Panc1 (cell line): ENCODE measurements around the gene PLXNA2. TPM values are rescaled to one million over a fixed set of nuclear protein-coding genes. Genes with fewer than 3 reads are reported as not detected.
A peak's percentile ranks its signal among the peaks of the same experiment; 100 is the strongest.

Experiments
- ATAC-seq: fragments of 200-7000 bp; cut with Tn5 transposase; 2 replicates; pipeline ENCODE4 v1.9.1; 2020; ENCODE audit warnings: mild to moderate bottlenecking, moderate library complexity
- BruUV-seq: library from RNA; stranded (reverse); fragments of 400-500 nt; replicated peaks from 2 replicates; lab custom pipeline; 2021; lab: Mats Ljungman, UMichigan
- CTCF ChIA-PET: fragments of 300-600 bp; sonication (Branson Sonifier 250); formaldehyde crosslinking; loops from one replicate; lab custom pipeline; 2022; ENCODE audit warnings: antibody characterized with exemption; lab: Charles Lee
- POLR2A ChIA-PET: fragments of 300-600 bp; sonication (Branson Sonifier 250); formaldehyde crosslinking; loops from one replicate; lab custom pipeline; 2022; ENCODE audit warnings: antibody characterized with exemption; lab: Charles Lee
- DNase-seq: peaks from one replicate; pipeline ENCODE4 v3.0.0-alpha.2; 2010; ENCODE audit warnings: low read depth, low spot score
- H3K27ac ChIP-seq: 2 replicates; pipeline ENCODE4 v1.5.1; 2011; ENCODE audit warnings: mild to moderate bottlenecking, low read length, inconsistent platforms
- H3K27me3 ChIP-seq: fragments of 200-500 bp; sonication (Bioruptor generic); 2 replicates; pipeline ENCODE4 v1.6.0; 2014; ENCODE audit warnings: low read length, inconsistent platforms; ENCODE audit not compliant: control insufficient read depth, insufficient read depth
- H3K36me3 ChIP-seq: fragments of 200-500 bp; sonication (Bioruptor generic); 2 replicates; pipeline ENCODE4 v1.5.1; 2014; ENCODE audit warnings: inconsistent platforms, mild to moderate bottlenecking, low read length, moderate library complexity; ENCODE audit not compliant: control insufficient read depth, insufficient read depth
- H3K4me1 ChIP-seq: 2 replicates; pipeline ENCODE4 v1.5.1; 2011; ENCODE audit warnings: inconsistent platforms, mild to moderate bottlenecking, low read length, moderate library complexity; ENCODE audit not compliant: control insufficient read depth, insufficient read depth
- H3K4me3 ChIP-seq, 2 experiments: 2 replicates each; pipeline ENCODE4 v1.5.1; 2011 to 2012; ENCODE audit warnings: low read depth in 2 of 2, low read length in 2 of 2, mild to moderate bottlenecking in 2 of 2, inconsistent platforms in 1 of 2, moderate library complexity in 1 of 2
- H3K9me3 ChIP-seq: fragments of 200-500 bp; sonication (Bioruptor generic); 2 replicates; pipeline ENCODE4 v1.5.1; 2014; ENCODE audit warnings: low read depth, mild to moderate bottlenecking, inconsistent platforms, low read length, moderate library complexity; ENCODE audit not compliant: control insufficient read depth, insufficient read depth
- POLR2AphosphoS5 ChIP-seq: IDR thresholded peaks from 2 replicates; pipeline ENCODE4 v1.6.1; 2012; ENCODE audit warnings: mild to moderate bottlenecking, low read depth, low read length, moderate library complexity
- SIN3A ChIP-seq: IDR thresholded peaks from 2 replicates; pipeline ENCODE4 v1.6.1; 2012; ENCODE audit warnings: low read depth, mild to moderate bottlenecking, low read length, moderate library complexity, borderline replicate concordance; ENCODE audit not compliant: insufficient read depth
- in situ Hi-C: cut with HindIII; loops from 2 replicates; pipeline ENCODE4 v1.10.0; 2016; ENCODE audit warnings: low sequenced_read_pairs, low pct_unique_long_range_greater_than_20kb
- intact Hi-C: fragments of 100-400 bp; cut with micrococcal nuclease; formaldehyde crosslinking; loops from one replicate; pipeline ENCODE4 v1.10.0; 2022; ENCODE audit not compliant: unreplicated experiment
- total RNA-seq: library from RNA; stranded (reverse); gene quantifications from one replicate; pipeline ENCODE4 v1.2.1, GENCODE V29; 2021; ENCODE audit not compliant: unreplicated experiment
- TF ChIP-seq, protein P1 (sequence below): fragments of 450-650 bp; IDR thresholded peaks from 2 replicates; pipeline ENCODE4 v1.5.1; 2017; ENCODE audit warnings: mild to moderate bottlenecking

Gene PLXNA2
- total RNA-seq, 1 experiment from 2014 or later: 0.98 TPM

DNA sequence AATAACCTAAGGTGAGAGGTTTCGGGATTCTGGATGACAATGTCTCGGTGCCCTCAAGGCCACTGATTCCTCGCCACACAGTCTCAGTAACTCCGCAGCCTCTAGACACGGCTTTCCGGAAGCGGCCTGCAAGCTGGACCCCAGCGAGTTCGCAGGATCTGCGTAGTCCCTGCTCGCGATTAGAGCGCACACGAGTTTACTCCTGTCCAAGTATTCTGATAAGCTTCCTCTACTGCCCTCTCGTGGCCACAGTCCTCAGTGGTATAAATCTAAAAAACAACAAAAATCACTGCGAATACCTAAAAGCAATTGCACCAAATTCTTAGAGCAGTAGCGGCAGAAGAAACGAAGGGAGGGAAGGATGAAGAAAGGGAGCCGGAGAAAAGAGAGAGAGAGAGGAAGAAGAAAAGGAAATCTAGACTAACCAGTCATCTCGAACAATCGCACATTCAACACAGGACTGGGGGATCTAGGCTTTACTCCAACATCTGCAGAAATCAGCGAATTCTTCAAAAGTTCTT lies 1.1 kb upstream of the PLXNA2 start:
- in situ Hi-C loops (no loop called here), intact Hi-C loops (loop anchor here (5.0 kb wide), 1 partner anchor 363 kb away; no protein-coding TSS in a partner anchor)
- Histone ChIP-seq H3K27ac (no peak overlapping the region), H3K4me1 (peaks cover 11% of the 10 kb centered on the region), H3K4me3 (peak overlapping the region in 1 of 2 experiments; percentile 50; a peak in 3 of 4 replicates), H3K27me3 (peaks cover 33% of the 10 kb centered on the region), H3K9me3 (no peaks in the 10 kb centered on the region), H3K36me3 (no peaks in the 10 kb centered on the region)
- ATAC-seq (peak; percentile 74), DNase-seq (peak; percentile 57)
- BruUV-seq: no TSS peak
- ChIA-PET CTCF (interaction anchor here (0.7 to 1.2 kb wide), 6 partner anchors 204 to 366 kb away, joined by 3 to 7 read pairs (median 4); no protein-coding TSS in a partner anchor), POLR2A (no interaction called here)
- TF ChIP-seq SIN3A (no peak), POLR2AphosphoS5 (no peak)
- TF ChIP-seq, protein P1, sequence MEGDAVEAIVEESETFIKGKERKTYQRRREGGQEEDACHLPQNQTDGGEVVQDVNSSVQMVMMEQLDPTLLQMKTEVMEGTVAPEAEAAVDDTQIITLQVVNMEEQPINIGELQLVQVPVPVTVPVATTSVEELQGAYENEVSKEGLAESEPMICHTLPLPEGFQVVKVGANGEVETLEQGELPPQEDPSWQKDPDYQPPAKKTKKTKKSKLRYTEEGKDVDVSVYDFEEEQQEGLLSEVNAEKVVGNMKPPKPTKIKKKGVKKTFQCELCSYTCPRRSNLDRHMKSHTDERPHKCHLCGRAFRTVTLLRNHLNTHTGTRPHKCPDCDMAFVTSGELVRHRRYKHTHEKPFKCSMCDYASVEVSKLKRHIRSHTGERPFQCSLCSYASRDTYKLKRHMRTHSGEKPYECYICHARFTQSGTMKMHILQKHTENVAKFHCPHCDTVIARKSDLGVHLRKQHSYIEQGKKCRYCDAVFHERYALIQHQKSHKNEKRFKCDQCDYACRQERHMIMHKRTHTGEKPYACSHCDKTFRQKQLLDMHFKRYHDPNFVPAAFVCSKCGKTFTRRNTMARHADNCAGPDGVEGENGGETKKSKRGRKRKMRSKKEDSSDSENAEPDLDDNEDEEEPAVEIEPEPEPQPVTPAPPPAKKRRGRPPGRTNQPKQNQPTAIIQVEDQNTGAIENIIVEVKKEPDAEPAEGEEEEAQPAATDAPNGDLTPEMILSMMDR: peak; percentile 85

DNA sequence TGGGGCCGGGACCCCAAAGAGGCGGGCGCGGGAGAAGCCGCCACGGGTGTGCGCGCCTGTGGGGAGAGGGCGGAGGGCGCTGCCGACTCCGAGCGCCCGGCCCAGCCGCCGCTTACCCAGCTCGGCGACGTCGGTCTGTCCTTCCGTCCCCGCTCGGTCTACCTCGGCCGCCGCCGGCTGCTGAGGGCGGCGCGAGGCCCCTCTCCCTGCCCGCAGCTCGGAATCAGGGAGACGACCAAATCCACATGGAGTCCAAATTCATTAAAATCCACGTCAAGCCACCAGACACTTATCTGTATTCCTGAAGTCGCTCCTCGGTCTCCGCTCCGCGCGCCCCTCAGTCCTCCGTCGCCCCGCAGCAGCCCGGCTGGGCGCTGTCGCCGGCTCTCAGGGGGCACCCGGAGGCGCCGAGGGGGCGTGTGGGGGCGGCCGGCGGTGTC lies 637 bp downstream of the PLXNA2 start:
- Histone ChIP-seq H3K4me3 (peak overlapping the region; percentile 50 to 63), H3K27ac (no peak overlapping the region), H3K36me3 (no peaks in the 10 kb centered on the region), H3K9me3 (no peaks in the 10 kb centered on the region), H3K27me3 (peaks cover 37% of the 10 kb centered on the region), H3K4me1 (peaks cover 11% of the 10 kb centered on the region)
- POLR2A ChIA-PET: no interaction called here
- no TSS peak for BruUV-seq
- CTCF ChIA-PET: interaction anchor here (0.6 kb wide), 1 partner anchor 221 kb away, joined by 3 read pairs; no protein-coding TSS in a partner anchor
- in situ Hi-C loops (no loop called here), intact Hi-C loops (loop anchor here (5.0 kb wide), 1 partner anchor 111 kb away; no protein-coding TSS in a partner anchor)
- TF ChIP-seq, protein P1: peak; percentile 7; the same call in 1 of the 2 replicates
- no peak for TF ChIP-seq POLR2AphosphoS5
- no peak for DNase-seq
- ATAC-seq: peak; percentile 71

DNA sequence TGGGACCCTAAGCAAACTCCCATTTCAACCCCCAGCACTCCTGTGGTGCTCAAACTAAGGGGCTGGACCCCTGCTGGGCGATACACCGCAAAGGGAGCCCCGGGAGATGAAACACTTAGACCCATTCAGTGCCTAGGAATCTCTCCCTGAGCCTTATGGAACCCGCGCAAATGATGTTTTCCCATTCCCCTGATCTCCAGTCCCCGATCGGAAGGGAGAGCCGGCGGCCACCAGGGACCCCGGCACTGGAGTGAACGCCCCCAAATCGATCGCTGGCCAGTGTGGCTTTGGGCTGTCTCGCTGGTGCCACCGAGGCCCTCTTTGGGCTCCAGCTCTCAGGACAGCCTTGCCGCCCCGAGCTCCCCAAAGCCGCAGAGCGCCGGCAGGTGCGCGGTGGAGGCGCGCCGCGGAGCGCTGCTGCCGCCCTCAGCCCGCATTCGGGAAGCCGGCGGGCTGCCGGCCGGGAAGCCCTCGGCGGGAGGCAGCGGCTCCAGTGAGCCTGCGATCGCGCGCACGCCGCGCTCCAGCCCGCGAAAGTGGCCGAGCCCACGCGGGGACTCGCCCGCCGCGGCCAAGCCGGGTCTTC lies 1.1 kb downstream of the PLXNA2 start:
- no peak overlapping the region for H3K27ac ChIP-seq
- BruUV-seq: no TSS peak
- in situ Hi-C loops: no loop called here

More for the DNA sequence above, 1.1 kb downstream of the PLXNA2 start:
- ChIA-PET CTCF (interaction anchor here (0.6 to 0.9 kb wide), 2 partner anchors 111 to 221 kb away, joined by 3 read pairs; no protein-coding TSS in a partner anchor), POLR2A (no interaction called here)
- H3K9me3 ChIP-seq: no peaks in the 10 kb centered on the region
- intact Hi-C loops: loop anchor here (5.0 kb wide), 1 partner anchor 111 kb away; no protein-coding TSS in a partner anchor
- TF ChIP-seq POLR2AphosphoS5: no peak
- TF ChIP-seq, protein P1: peak; percentile 47
- ATAC-seq: peak; percentile 68
- H3K4me1 ChIP-seq: peaks cover 11% of the 10 kb centered on the region
- H3K27me3 ChIP-seq: peaks cover 37% of the 10 kb centered on the region
- DNase-seq: no peak
- H3K36me3 ChIP-seq: no peaks in the 10 kb centered on the region
- peak overlapping the region; percentile 50 to 63 for H3K4me3 ChIP-seq
